ENCODE results near the gene DNAJA3. TPM values are rescaled to one million over a fixed set of nuclear protein-coding genes. Genes with fewer than 3 reads are reported as not detected.

The DNAJA3 gene
- total RNA-seq, 6 experiments from 2014 or later = 36.4 to 110 (median 49.0) TPM

DNA sequence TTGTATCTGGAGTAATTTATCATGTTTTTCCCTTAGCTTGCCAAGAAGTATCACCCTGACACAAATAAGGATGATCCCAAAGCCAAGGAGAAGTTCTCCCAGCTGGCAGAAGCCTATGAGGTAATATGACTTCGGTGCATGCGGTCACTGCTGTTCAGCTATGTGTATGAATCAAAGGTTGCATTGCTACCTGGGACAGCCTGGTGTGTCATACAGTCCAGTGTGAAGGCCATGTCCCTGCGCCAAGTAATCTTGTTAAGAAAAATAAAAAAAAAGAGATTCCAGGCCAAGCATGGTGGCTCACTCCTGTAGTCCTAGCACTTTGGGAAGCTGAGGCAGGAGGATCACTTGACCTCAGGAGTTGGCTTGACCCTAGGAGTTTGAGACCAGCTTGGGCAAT is 11.7 kb downstream of the DNAJA3 start:
- TF ChIP-seq, protein P1, sequence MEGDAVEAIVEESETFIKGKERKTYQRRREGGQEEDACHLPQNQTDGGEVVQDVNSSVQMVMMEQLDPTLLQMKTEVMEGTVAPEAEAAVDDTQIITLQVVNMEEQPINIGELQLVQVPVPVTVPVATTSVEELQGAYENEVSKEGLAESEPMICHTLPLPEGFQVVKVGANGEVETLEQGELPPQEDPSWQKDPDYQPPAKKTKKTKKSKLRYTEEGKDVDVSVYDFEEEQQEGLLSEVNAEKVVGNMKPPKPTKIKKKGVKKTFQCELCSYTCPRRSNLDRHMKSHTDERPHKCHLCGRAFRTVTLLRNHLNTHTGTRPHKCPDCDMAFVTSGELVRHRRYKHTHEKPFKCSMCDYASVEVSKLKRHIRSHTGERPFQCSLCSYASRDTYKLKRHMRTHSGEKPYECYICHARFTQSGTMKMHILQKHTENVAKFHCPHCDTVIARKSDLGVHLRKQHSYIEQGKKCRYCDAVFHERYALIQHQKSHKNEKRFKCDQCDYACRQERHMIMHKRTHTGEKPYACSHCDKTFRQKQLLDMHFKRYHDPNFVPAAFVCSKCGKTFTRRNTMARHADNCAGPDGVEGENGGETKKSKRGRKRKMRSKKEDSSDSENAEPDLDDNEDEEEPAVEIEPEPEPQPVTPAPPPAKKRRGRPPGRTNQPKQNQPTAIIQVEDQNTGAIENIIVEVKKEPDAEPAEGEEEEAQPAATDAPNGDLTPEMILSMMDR (IDR thresholded peaks at IDR 0.05) = no peak
- no peak for TF ChIP-seq POLR2A (IDR thresholded peaks at IDR 0.05)
- Histone ChIP-seq H3K27ac (no peak overlapping the region), H3K36me3 (peaks cover 8 to 77% (median 43%) of the 10 kb centered on the region in 4 donors), H3K27me3 (no peaks in the 10 kb centered on the region), H3K4me3 (no peak overlapping the region), H3K9me3 (no peaks in the 10 kb centered on the region), H3K4me1 (no peaks in the 10 kb centered on the region)
- WGBS (ENCODE audit: insufficient coverage, low coverage, low lambda C conversion rate, missing lambda C conversion rate) = 86% methylated on average over 1 of the region's 3 CpGs
- DNase-seq (no peak), ATAC-seq (no peak)
- intact Hi-C loops (cut with DNase I) = no loop called here

- ATAC-seq (peak in 1 of 4 donors; percentile 24), DNase-seq (no peak)
- Histone ChIP-seq H3K9me3 (no peaks in the 10 kb centered on the region), H3K4me1 (no peaks in the 10 kb centered on the region), H3K27me3 (no peaks in the 10 kb centered on the region), H3K4me3 (no peak overlapping the region), H3K27ac (no peak overlapping the region), H3K36me3 (peaks cover 5 to 99% (median 57%) of the 10 kb centered on the region in 4 donors)
- WGBS (ENCODE audit: insufficient coverage, low coverage, low lambda C conversion rate, missing lambda C conversion rate) = 83% methylated on average over 6 of the region's 11 CpGs
- intact Hi-C loops (cut with DNase I) = no loop called here
- TF ChIP-seq POLR2A (IDR thresholded peaks at IDR 0.05) = no peak
- TF ChIP-seq, protein P1 (IDR thresholded peaks at IDR 0.05) = no peak
Observed at GRCh38 chr16:4442371-4442770, 16.7 kb downstream of the DNAJA3 start.

GRCh38 chr16:4443271-4443670 is 17.6 kb downstream of the DNAJA3 start:
- intact Hi-C loops (cut with DNase I) = no loop called here
- Histone ChIP-seq H3K4me3 (no peak overlapping the region), H3K4me1 (no peaks in the 10 kb centered on the region), H3K27me3 (no peaks in the 10 kb centered on the region), H3K36me3 (peaks cover 0 to 93% (median 54%) of the 10 kb centered on the region in 4 donors), H3K9me3 (no peaks in the 10 kb centered on the region), H3K27ac (no peak overlapping the region)
- TF ChIP-seq, protein P1 (IDR thresholded peaks at IDR 0.05) = no peak
- TF ChIP-seq POLR2A (IDR thresholded peaks at IDR 0.05) = no peak
- ATAC-seq (no peak), DNase-seq (no peak)
- WGBS (ENCODE audit: insufficient coverage, low coverage, low lambda C conversion rate, missing lambda C conversion rate) = 60% methylated on average over 3 of the region's 5 CpGs

DNA sequence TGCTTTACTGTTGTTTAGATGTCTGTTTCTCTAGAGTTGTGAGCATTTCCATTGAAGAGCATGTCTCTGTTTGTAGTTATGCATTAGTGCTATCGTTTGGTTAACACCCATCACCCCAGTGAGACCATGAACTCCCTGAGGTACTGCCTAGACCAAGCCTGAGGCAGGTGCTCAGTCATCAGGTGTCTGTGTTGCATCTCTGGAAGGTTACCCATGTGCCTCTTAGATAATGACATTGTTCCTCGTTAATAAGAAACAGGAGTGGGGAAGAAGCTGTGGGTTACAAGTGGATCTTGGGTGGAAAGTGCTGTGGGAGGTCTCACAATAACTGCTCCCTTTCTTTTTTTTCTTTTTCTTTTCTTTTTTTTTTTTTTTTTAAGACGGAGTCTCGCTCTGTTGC is 18.3 kb downstream of the DNAJA3 start:
- WGBS (ENCODE audit: insufficient coverage, low coverage, low lambda C conversion rate, missing lambda C conversion rate) = 100% methylated on average over 1 of the region's 4 CpGs
- Histone ChIP-seq H3K4me1 (no peaks in the 10 kb centered on the region), H3K9me3 (no peaks in the 10 kb centered on the region), H3K27me3 (no peaks in the 10 kb centered on the region), H3K27ac (no peak overlapping the region), H3K4me3 (no peak overlapping the region), H3K36me3 (peaks cover 0 to 93% (median 56%) of the 10 kb centered on the region in 4 donors)
- DNase-seq (no peak), ATAC-seq (no peak)
- intact Hi-C loops (cut with DNase I) = no loop called here
- TF ChIP-seq, protein P1 (IDR thresholded peaks at IDR 0.05) = no peak
- no peak for TF ChIP-seq POLR2A (IDR thresholded peaks at IDR 0.05)

GRCh38 chr16:4450430-4450829 is 24.8 kb downstream of the DNAJA3 start:
- no peak overlapping the region for H3K27ac ChIP-seq
- H3K9me3 ChIP-seq = no peaks in the 10 kb centered on the region
- H3K4me3 ChIP-seq = no peak overlapping the region
- WGBS (ENCODE audit: insufficient coverage, low coverage, low lambda C conversion rate, missing lambda C conversion rate) = 83% methylated on average over 3 of the region's 14 CpGs
- ATAC-seq (no peak), DNase-seq (no peak)
- intact Hi-C loops (cut with DNase I) = no loop called here
- no peaks in the 10 kb centered on the region for H3K27me3 ChIP-seq
- no peak for TF ChIP-seq POLR2A (IDR thresholded peaks at IDR 0.05)
- TF ChIP-seq, protein P1 (IDR thresholded peaks at IDR 0.05) = no peak
- H3K4me1 ChIP-seq = no peaks in the 10 kb centered on the region
- peaks cover 0 to 86% (median 44%) of the 10 kb centered on the region in 4 donors for H3K36me3 ChIP-seq

Measured in right lobe of liver (tissue), 6 donors.